RWPE2 (cell line): ENCODE data around the gene ADGRB2.

Experiments
- ATAC-seq: fragments of 200-7000 bp; cut with Tn5 transposase; 3 replicates; pipeline ENCODE4 v1.9.1; 2021; ENCODE audit warnings: low read depth
- DNase-seq: peaks from one replicate; pipeline ENCODE4 v3.0.0-alpha.2; 2020; ENCODE audit warnings: low spot score
- H3K27ac ChIP-seq: fragments of 450-650 bp; 2 replicates; pipeline ENCODE4 v1.5.1; 2017; ENCODE audit warnings: mild to moderate bottlenecking; ENCODE audit not compliant: poor library complexity, severe bottlenecking
- H3K27me3 ChIP-seq: fragments of 250-450 bp; sonication (Bioruptor Pico); 2 replicates; pipeline ENCODE4 v1.5.1; 2021; ENCODE audit warnings: mild to moderate bottlenecking, moderate library complexity; ENCODE audit not compliant: insufficient read depth, poor library complexity, severe bottlenecking
- H3K36me3 ChIP-seq: fragments of 250-450 bp; sonication (Bioruptor Pico); 2 replicates; pipeline ENCODE4 v1.5.1; 2020; ENCODE audit warnings: low read depth, mild to moderate bottlenecking, moderate library complexity
- H3K4me1 ChIP-seq: fragments of 250-450 bp; sonication (Bioruptor Pico); 2 replicates; pipeline ENCODE4 v1.5.1; 2021; ENCODE audit warnings: mild to moderate bottlenecking, moderate library complexity; ENCODE audit not compliant: insufficient read depth, poor library complexity, severe bottlenecking
- H3K4me3 ChIP-seq: fragments of 250-450 bp; sonication (Bioruptor Pico); 2 replicates; pipeline ENCODE4 v1.5.1; 2021; ENCODE audit warnings: mild to moderate bottlenecking, moderate library complexity; ENCODE audit not compliant: severe bottlenecking
- H3K9me3 ChIP-seq: fragments of 250-450 bp; sonication (Bioruptor Pico); 2 replicates; pipeline ENCODE4 v1.5.1; 2021; ENCODE audit warnings: mild to moderate bottlenecking, moderate library complexity; ENCODE audit not compliant: severe bottlenecking
- CTCF ChIP-seq: fragments of 450-650 bp; IDR thresholded peaks from one replicate; pipeline ENCODE4 v1.5.1; 2017; ENCODE audit warnings: mild to moderate bottlenecking, moderate library complexity; ENCODE audit not compliant: poor library complexity, severe bottlenecking

ADGRB2 gene

GRCh38 chr1:31807273-31808048 is 43.3 kb upstream of the ADGRB2 start:
- DNase-seq (no peak), ATAC-seq (no peak)
- Histone ChIP-seq H3K4me1 (no peaks in the 10 kb centered on the region), H3K36me3 (no peaks in the 10 kb centered on the region), H3K27ac (no peak overlapping the region), H3K9me3 (no peaks in the 10 kb centered on the region), H3K4me3 (no peak overlapping the region), H3K27me3 (no peaks in the 10 kb centered on the region)
- TF ChIP-seq CTCF, result no peak

GRCh38 chr1:31805318-31805717 is 41.2 kb upstream of the ADGRB2 start:
- no peaks in the 10 kb centered on the region for H3K36me3 ChIP-seq
- TF ChIP-seq CTCF, result no peak
- no peak for ATAC-seq

GRCh38 chr1:31804098-31804497 is 40.0 kb upstream of the ADGRB2 start:
- no peak overlapping the region for H3K4me3 ChIP-seq
- peaks cover 2% of the 10 kb centered on the region for H3K4me1 ChIP-seq
- no peaks in the 10 kb centered on the region for H3K27me3 ChIP-seq
- H3K27ac ChIP-seq, result no peak overlapping the region
- TF ChIP-seq CTCF, result no peak
- no peak for ATAC-seq
- no peak for DNase-seq
- H3K36me3 ChIP-seq, result no peaks in the 10 kb centered on the region
- H3K9me3 ChIP-seq, result no peaks in the 10 kb centered on the region

More at GRCh38 chr1:31805318-31805717, 41.2 kb upstream of the ADGRB2 start:
- Histone ChIP-seq H3K4me3 (no peak overlapping the region), H3K27me3 (no peaks in the 10 kb centered on the region), H3K4me1 (no peaks in the 10 kb centered on the region), H3K27ac (no peak overlapping the region), H3K9me3 (no peaks in the 10 kb centered on the region)
- DNase-seq, result no peak

GRCh38 chr1:31803610-31804009 is 39.5 kb upstream of the ADGRB2 start:
- H3K9me3 ChIP-seq, result no peaks in the 10 kb centered on the region
- H3K4me1 ChIP-seq, result peaks cover 5% of the 10 kb centered on the region
- ATAC-seq (no peak), DNase-seq (no peak)
- H3K27ac ChIP-seq, result no peak overlapping the region
- H3K36me3 ChIP-seq, result no peaks in the 10 kb centered on the region
- TF ChIP-seq CTCF, result no peak
- no peak overlapping the region for H3K4me3 ChIP-seq
- no peaks in the 10 kb centered on the region for H3K27me3 ChIP-seq
